Osteoblast (primary cell): ENCODE data around the gene TRIM72. TPM values are rescaled to one million over a fixed set of nuclear protein-coding genes. Genes with fewer than 3 reads are reported as not detected.

Experiments
- DNase-seq: peaks from one replicate; pipeline ENCODE4 v3.0.0; 2011; ENCODE audit warnings: low spot score, mixed read lengths; ENCODE audit not compliant: insufficient read length; ENCODE audit errors: missing footprints
- H2AFZ ChIP-seq: 2 replicates; pipeline ENCODE4 v1.6.0; 2011; ENCODE audit warnings: mild to moderate bottlenecking, low read length
- H3K27ac ChIP-seq: 2 replicates; pipeline ENCODE4 v1.5.1; 2011; ENCODE audit warnings: mild to moderate bottlenecking, low read depth, low read length, moderate library complexity
- H3K27me3 ChIP-seq: 2 replicates; pipeline ENCODE4 v1.6.0; 2012; ENCODE audit warnings: mild to moderate bottlenecking, control low read depth, inconsistent platforms, low read length, moderate library complexity; ENCODE audit not compliant: insufficient read depth
- H3K36me3 ChIP-seq: 2 replicates; pipeline ENCODE4 v1.5.1; 2011; ENCODE audit warnings: mild to moderate bottlenecking, low read length, control low read depth, moderate library complexity; ENCODE audit not compliant: insufficient read depth
- H3K4me1 ChIP-seq: 2 replicates; pipeline ENCODE4 v1.5.1; 2011; ENCODE audit warnings: mild to moderate bottlenecking, low read length, control low read depth, moderate library complexity; ENCODE audit not compliant: insufficient read depth
- H3K4me2 ChIP-seq: 2 replicates; pipeline ENCODE4 v1.6.0; 2011; ENCODE audit warnings: mild to moderate bottlenecking, low read length; ENCODE audit not compliant: insufficient read depth
- H3K4me3 ChIP-seq: fragments of 200-600 bp; sonication (generic); 3 replicates; pipeline ENCODE4 v1.5.1; 2012; ENCODE audit warnings: mild to moderate bottlenecking, low read length, inconsistent platforms; ENCODE audit not compliant: insufficient read depth
- H3K79me2 ChIP-seq: 2 replicates; pipeline ENCODE4 v1.6.0; 2012; ENCODE audit warnings: mild to moderate bottlenecking, low read length, control low read depth, inconsistent platforms; ENCODE audit not compliant: insufficient read depth
- H3K9me3 ChIP-seq: 2 replicates; pipeline ENCODE4 v1.5.1; 2011; ENCODE audit warnings: low read depth, low read length, control low read depth
- H4K20me1 ChIP-seq: 2 replicates; pipeline ENCODE4 v1.6.0; 2012; ENCODE audit warnings: mild to moderate bottlenecking, low read length, control low read depth; ENCODE audit not compliant: insufficient read depth
- CTCF ChIP-seq: IDR thresholded peaks from 2 replicates; pipeline ENCODE4 v1.5.1; 2011; ENCODE audit warnings: mild to moderate bottlenecking, low read depth, low read length, moderate library complexity; ENCODE audit errors: extremely low read depth
- total RNA-seq: library from RNA; depleted of rRNA; stranded (reverse); fragments of >200 nt; gene quantifications from 2 replicates; pipeline ENCODE4 v1.2.3, GENCODE V29; 2012

Gene TRIM72
- total RNA-seq, 1 donor, result not detected

GRCh38 chr16:31219154-31219741 lies 5.3 kb downstream of the TRIM72 start:
- H3K27me3 ChIP-seq, result peaks cover 41% of the 10 kb centered on the region
- no peak overlapping the region for H3K4me3 ChIP-seq
- H2AFZ ChIP-seq, result no peak overlapping the region
- H3K4me2 ChIP-seq, result no peak overlapping the region
- H3K9me3 ChIP-seq, result no peaks in the 10 kb centered on the region
- DNase-seq, result peak; percentile 68
- H3K4me1 ChIP-seq, result peaks cover 3% of the 10 kb centered on the region
- H4K20me1 ChIP-seq, result no peaks in the 10 kb centered on the region
- no peak for TF ChIP-seq CTCF
- no peaks in the 10 kb centered on the region for H3K79me2 ChIP-seq
- no peaks in the 10 kb centered on the region for H3K36me3 ChIP-seq
- H3K27ac ChIP-seq, result no peak overlapping the region

GRCh38 chr16:31221357-31222160 lies 7.6 kb downstream of the TRIM72 start:
- Histone ChIP-seq H3K79me2 (no peaks in the 10 kb centered on the region), H3K27me3 (peaks cover 19% of the 10 kb centered on the region), H3K4me3 (no peak overlapping the region), H3K27ac (no peak overlapping the region), H2AFZ (no peak overlapping the region), H3K4me2 (no peak overlapping the region), H4K20me1 (no peaks in the 10 kb centered on the region), H3K9me3 (no peaks in the 10 kb centered on the region), H3K4me1 (no peaks in the 10 kb centered on the region), H3K36me3 (no peaks in the 10 kb centered on the region)
- peak; percentile 69 for DNase-seq
- TF ChIP-seq CTCF, result no peak

DNA sequence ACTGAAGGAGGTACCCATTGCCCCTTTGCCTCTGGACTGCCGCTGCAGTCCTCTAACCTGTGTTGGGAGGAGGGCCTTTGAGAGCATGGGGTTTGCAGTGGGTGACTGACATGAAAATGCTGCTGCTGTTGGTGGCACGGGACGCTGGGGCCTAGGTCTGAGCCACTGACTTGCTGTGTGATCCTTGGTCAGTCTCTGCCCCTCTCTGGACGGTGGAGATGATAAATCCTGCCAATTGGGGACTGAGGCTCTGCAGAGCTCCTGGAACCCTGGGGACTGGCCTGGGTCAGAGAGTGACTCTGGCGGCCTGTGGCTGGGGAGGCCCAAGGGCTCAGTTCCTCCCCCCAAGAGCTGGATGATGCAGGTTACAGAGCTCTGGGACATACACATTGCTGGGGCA lies 9.1 kb downstream of the TRIM72 start:
- no peak overlapping the region for H3K4me2 ChIP-seq
- H4K20me1 ChIP-seq, result no peaks in the 10 kb centered on the region
- DNase-seq, result no peak
- H3K4me3 ChIP-seq, result no peak overlapping the region
- H3K9me3 ChIP-seq, result no peaks in the 10 kb centered on the region
- no peaks in the 10 kb centered on the region for H3K4me1 ChIP-seq
- H3K36me3 ChIP-seq, result no peaks in the 10 kb centered on the region
- H3K79me2 ChIP-seq, result no peaks in the 10 kb centered on the region
- no peak overlapping the region for H3K27ac ChIP-seq
- H2AFZ ChIP-seq, result no peak overlapping the region
- peaks cover 6% of the 10 kb centered on the region for H3K27me3 ChIP-seq
- TF ChIP-seq CTCF, result no peak
